Stimulated activated CD8-positive, alpha-beta memory T cell treated with anti-CD3 and anti-CD28 coated beads, Interleukin-4, amount 100 ng/mL, for 24 hours (primary cell): ENCODE measurements around the gene SMYD4.
"Not testable (repeated sequence)": the region's sequence is repeated elsewhere in the genome, so short reads cannot be mapped to it uniquely, and the experiment has no call there.

Experiments used
- DNase-seq: peaks from one replicate; pipeline ENCODE4 v3.0.0-alpha.2; 2020; ENCODE audit warnings: low read depth

Gene SMYD4

DNA sequence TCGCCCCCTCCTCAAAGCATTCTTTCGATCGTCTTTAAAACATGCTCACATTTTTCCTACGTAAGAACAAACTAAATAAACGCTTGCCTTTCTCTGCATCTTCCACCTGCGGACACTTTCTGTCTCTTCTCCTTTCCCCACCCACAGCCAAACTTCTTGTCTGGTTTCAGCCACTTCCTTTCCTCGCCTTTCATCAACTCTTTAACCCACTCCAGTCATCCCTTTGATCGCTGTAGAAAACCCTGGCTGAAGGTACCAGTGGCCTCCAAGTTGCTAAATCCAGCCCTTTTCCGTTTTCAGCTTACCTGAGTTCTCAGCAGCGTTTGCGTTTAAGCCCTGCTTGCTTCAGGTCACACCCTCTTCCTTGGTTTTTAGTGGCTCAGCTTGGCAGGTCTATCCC is 586 bp upstream of the SMYD4 start:
- no peak for DNase-seq

- DNase-seq = no peak
Observed at GRCh38 chr17:1829216-1829591, 498 bp downstream of the SMYD4 start.

- DNase-seq = no peak
Observed at GRCh38 chr17:1820528-1821252, 9.0 kb downstream of the SMYD4 start.

DNA sequence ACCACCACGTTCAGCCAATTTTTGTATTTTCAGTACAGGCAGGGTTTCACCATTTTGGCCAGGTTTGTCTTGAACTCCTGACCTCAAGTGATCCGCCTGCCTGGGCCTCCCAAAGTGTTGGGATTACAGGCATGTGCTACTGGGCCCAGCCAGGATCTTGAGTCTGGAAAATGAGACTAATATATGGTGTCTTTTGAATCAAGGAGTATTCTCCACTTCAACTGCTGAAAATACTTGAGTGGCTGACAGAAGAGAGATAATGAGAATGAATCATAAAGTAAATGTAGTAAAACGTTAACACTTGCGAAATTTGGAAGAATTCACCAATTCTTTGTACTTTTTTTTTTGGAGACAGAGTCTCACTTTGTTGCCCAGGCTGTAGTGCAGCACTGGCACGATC is 16.6 kb downstream of the SMYD4 start:
- no peak for DNase-seq

DNA sequence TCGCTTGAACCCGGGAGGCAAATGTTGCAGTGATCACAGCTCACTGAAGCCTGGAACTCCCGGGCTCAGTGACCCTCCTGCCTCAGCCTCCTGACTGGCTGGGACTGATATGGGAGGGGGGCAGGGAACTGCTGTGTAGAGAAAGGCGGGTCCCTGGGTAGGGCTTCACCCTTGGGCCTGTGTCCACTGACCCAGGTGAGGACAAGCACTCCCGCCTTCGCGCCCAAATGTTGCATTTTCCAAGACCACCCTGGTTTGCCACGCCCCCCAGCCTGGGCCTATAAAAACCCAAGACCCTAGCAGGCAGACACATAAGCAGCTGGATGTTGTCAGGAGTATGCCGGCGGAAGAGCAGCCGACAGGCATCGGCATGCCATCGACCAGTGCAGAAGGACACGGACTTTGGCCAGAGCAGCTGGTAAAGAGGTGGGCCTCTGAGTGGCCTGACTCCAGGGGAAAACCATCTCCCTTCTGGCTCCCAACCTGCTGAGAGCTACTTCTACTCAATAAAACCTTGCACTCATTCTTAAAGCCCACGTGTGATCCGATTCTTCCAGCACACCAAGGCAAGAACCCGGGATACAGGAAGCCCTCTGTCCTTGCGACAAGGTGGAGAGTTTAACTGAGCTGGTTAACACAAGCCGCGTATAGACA is 19.1 kb downstream of the SMYD4 start:
- DNase-seq = no peak

- DNase-seq = not testable (repeated sequence)
Observed at GRCh38 chr17:1809815-1810214, 19.9 kb downstream of the SMYD4 start.

DNA sequence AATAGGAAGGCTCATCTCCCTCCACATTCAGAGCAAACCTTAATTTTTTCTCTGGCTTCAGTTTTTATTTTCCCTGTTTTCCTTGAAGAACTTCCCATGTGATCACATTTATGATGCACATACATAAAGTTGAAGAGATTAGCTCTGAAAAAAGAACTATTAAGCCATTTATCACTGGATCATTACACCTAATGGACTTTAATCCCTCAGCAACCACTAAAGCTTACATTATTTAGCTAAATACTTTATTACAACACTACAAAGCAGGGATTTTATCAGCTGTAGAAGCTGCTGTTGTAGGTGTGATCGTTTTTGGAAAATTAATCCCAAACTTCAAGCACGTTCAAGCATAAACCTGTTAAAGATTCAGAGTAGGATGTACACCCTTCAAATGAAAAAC is 21.1 kb downstream of the SMYD4 start:
- no peak for DNase-seq

DNA sequence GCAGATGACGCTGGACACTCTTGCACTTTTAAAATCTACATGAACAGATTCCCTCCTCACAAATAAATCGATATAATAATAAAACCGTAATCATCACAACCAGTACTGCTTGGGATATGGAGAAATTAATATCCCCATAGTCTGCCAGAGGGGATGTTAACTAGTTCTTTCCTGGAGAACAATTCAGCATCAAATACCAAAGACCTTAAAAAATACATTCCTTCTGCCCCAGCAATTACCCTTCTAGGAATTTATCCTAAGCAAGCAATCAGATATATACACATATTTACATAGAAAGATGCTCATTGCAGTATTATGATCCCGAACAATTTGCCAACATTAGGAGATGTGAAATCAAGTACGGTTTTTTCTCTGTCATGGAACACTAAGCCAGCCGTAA is 21.8 kb downstream of the SMYD4 start:
- no peak for DNase-seq

- DNase-seq = no peak
Observed at GRCh38 chr17:1803280-1803679, 26.4 kb downstream of the SMYD4 start.

- DNase-seq = no peak
Observed at GRCh38 chr17:1802429-1802828, 27.3 kb downstream of the SMYD4 start.

DNA sequence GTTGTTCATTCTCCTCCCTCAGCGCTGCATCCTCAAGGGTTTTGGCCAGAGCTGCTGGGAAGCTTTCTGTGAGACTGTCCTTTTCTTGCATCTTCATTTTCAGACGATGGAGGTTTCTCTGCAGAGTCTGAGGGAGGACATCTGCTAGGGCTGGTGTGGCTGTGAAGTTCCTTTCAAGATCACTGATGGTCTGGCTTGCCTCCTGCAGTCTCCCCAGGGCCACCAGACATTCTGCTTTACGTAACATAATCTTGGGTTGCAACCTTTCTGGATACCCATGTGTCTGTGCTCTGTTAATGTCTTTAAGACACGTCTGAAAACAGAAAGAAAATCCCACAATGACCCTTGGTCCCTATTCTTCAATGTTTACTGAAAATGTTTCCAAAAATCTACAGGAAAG is 29.0 kb downstream of the SMYD4 start:
- no peak for DNase-seq

- DNase-seq = no peak
Observed at GRCh38 chr17:1800240-1800639, 29.5 kb downstream of the SMYD4 start.

DNA sequence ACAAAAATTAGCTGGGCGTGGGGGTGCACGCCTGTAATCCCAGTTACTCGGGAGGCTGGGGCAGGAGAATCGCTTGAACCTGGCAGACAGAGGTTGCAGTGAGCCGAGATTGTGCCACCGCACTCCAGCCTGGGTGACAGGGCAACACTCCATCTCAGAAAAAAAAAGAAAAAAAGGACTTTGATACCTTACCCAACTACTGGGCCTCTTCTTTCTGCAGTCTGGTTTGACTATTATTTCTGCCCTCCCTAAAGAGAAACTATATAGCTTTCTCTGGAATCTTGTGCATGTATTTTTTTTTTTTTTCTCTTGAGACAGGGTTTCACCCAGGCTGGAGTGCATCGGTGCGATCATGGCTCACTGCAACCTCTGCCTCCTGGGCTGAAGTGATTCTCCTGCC is 31.9 kb downstream of the SMYD4 start:
- DNase-seq = not testable (repeated sequence)

DNA sequence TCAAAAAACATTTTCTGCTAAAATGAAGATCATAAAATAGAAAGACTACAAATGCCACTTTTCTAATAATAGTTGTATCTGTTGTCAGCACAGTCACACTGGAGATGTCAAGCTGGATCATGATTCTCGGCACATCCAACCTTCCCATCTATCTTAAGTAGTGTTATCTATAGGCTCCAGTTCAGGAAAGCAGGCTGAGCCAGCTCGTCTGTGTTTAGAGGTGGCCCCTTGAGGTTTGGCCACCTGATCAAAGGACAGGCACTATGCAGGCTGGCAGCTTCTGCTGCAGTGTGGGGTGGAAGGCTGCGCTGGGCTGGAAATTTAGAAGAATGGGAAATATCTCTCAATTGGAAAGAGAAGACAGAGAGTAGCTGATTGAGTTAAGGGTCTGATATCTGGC is 32.4 kb downstream of the SMYD4 start:
- no peak for DNase-seq

DNA sequence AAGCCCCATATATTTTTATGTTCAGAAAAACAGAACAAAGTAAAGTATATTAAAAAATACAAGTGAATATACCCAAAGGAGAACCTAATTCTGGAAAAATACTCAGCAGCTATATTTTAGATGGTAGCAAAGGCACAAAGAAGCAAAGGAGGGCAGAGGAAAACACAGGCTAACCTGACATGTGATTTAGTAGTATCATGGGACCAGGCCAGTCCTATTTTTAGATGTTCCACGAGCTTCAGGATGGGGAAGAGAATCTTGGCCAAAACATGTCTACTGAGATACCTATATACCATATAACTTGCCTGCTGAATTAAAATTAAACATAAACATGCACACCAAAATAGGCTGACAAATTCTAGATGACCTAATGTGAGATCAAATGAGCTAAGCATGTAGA is 32.9 kb downstream of the SMYD4 start:
- DNase-seq = no peak

DNA sequence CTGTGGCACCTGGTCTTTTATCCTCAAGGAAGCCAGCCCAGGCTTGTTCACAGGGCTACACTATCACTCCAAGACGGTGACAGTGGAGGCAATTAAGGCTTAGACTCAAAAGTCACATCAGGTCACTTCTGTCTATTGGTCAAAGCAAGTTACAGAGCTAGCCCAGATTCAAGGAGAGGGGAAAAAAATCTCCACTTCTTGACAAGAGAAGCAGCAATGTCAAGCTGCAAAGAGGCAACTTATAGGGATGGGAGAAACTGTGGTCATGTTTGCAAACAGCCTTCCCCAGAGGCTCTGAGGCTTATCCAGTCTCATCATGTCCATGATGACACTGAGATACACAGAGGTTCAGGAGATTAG is 36.3 kb downstream of the SMYD4 start:
- no peak for DNase-seq

DNA sequence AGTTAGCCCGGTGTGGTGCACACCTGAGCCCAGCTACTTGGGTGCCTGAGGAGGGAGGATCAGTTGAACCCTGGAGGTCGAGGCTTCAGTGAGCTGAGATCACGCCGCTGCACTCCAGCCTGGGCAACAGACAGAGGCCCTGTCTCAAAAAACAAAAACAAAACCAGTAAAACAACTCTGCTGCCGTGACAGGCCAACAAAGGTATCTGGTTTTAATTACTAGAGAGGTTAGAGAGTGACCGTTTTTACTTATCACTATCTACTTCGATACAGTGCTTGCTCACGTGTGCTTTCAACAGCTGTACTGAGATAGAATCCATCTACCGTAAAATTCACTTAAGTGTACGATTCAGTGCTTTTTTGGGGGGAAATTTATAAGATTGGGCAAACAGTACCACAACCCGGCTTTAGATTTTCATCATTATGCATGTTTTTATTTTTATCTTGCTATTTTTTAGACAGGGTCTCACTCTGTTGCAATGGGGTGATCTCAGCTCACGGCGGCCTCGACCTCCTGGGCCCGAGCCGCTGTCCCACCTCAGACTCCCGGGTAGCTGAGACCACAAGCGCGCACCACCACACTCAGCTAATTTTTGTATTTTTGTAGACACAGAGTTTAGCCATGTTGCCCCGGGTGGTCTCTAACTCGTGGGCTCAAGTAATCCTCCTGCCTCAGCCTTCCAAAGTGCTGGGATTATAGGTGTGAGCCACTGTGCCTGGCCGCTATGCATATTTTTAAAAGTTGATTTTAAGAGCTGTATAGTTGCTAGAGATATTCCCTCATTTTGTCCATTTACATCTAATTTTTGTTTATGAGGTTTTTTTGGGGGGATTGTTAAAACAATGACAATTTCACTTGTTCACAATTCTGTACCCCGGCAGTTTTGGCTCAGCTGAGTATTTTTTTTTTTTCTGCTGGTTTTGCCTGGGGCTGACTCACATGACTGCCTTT is 36.9 kb downstream of the SMYD4 start:
- no peak for DNase-seq

DNA sequence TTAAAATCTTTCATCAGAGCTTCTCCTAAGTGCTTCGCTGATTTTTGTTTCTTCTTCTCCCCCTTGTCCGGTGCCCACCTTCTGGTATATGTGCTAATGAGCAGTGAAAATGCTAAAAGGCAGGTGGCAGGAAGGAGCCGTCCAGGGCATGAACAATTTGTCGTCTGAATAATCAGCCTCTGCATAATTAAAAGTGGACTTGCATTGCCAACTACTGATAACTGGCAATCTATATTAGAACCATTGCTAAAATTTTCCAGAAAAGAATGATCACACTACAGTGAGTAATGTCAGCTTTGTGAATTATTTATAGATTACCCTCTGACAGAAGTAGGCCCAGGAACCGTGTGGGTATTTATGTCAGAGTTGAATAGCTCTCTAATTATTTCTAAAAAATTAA is 39.8 kb downstream of the SMYD4 start:
- no peak for DNase-seq

DNA sequence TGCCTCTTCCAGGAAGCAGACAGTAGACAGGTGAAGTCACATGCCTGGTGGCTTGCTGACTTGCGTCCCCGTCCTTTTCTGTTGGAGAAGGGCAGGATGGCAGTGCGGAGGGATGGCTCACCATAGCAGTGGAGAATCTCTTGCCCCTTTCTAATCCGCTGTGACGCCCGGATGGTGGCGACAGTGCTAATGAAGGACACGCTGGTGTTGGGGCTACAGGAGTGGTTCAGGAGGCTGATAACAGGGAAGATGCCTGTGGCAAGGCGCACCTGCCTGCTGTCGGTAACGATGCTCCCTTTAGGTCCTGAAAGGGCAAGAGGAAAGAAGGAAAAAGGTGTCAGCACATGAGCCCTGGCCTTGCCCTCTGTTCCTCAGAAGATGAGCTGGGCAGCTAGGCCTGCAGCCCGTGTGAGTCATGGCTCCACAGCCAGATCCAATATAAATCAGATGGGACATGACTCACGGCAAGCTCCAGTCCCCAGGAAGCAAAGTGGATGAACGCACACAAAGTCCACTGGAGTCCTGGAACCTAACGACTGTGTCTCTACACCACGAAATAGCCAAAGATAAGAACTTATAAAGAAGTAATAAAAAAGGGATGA is 42.3 kb downstream of the SMYD4 start:
- no peak for DNase-seq

GRCh38 chr17:1786708-1787107 is 43.0 kb downstream of the SMYD4 start:
- DNase-seq = no peak

GRCh38 chr17:1785930-1786329 is 43.8 kb downstream of the SMYD4 start:
- DNase-seq = no peak

DNA sequence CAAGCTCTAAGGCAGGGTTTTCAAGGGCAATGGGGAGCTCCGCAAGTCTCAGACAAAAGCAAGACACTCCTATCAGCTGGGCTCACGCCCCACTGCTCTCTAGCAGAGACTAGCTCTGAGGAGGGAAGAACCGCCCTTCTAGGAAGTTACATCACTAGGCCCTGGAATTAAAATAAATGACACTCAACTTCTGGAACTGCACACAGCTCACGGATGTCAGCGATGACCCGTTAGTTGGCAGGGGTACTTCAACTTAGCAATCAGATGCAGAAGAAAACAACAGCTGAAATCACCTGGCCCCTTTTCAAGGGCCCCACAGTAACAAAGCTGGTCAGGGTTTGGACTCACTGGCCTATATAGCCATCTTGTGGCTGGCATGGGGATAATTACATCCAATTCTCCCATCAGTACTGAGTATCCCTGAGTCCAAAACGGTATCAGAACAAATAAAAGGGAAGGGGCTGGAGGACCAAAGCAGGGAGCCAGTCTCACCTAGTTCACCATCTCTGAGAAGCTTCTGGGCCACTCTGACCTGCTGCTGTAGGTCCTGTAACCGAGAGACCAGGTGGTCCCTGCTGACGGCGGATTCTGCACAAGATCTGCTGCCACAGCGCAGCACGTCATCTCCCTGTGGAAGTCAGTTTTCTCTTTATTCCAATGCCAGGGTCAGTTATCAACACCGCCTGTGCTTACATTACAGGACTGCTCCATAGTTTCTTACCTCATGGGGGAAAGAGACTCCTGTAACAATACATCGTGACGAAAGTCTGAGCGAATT is 45.7 kb downstream of the SMYD4 start:
- DNase-seq = no peak
